Effector memory CD8-positive, alpha-beta T cell (primary cell): ENCODE measurements around the gene COG7.
"Not testable (repeated sequence)": the region's sequence is repeated elsewhere in the genome, so short reads cannot be mapped to it uniquely, and the experiment has no call there.

Experiments used
- ATAC-seq: fragments of 150-1000 bp; cut with Tn5 transposase; replicated peaks from 2 replicates; pipeline ENCODE4 v1.10.0; 2021; ENCODE audit warnings: mild to moderate bottlenecking, moderate library complexity
- DNase-seq, 3 experiments: peaks; one replicate each; pipeline ENCODE4 v3.0.0; 2021
- H3K27ac Mint-ChIP-seq, 2 donors: one replicate each; pipeline ENCODE4 v1.8.0; 2022; ENCODE audit warnings: mild to moderate bottlenecking in 2 of 2, mixed read lengths in 2 of 2, moderate library complexity in 2 of 2
- H3K27me3 Mint-ChIP-seq, 2 donors: one replicate each; pipeline ENCODE4 v1.8.0; 2022; ENCODE audit warnings: mixed read lengths in 2 of 2
- H3K36me3 Mint-ChIP-seq: one replicate; pipeline ENCODE4 v1.8.0; 2022; ENCODE audit warnings: mild to moderate bottlenecking, moderate library complexity, mixed read lengths; ENCODE audit not compliant: insufficient read depth
- H3K4me1 Mint-ChIP-seq, 2 donors: one replicate each; pipeline ENCODE4 v1.8.0; 2022; ENCODE audit warnings: low read depth in 2 of 2, mixed read lengths in 2 of 2
- H3K4me3 Mint-ChIP-seq, 2 donors: one replicate each; pipeline ENCODE4 v1.8.0; 2022; ENCODE audit warnings: mild to moderate bottlenecking in 2 of 2, mixed read lengths in 2 of 2, moderate library complexity in 2 of 2
- H3K9me3 Mint-ChIP-seq, 2 donors: one replicate each; pipeline ENCODE4 v1.8.0; 2022; ENCODE audit warnings: mixed read lengths in 2 of 2

The COG7 gene

DNA sequence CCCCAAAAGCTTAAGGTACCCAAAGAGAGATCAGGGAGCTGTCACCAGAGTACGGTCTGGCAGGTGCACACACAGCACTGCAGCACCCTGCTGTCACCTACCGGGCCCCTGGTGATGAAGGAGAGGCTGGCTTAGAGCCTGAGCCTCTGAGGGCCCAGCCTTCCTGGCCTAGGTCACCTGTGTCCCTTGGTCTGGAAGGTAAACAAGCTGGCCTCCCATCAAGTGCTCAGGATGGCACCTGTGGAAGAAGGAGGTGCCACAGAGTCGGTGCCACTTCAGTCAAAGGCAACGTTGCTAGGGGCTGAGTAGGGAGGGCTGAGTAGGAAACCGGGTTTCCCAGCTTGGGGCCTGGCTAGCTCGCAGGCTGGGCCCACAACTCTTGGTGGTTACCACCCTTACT lies 70.7 kb downstream of the COG7 start:
- Mint-ChIP-seq H3K36me3 (peaks cover under 1% of the 10 kb centered on the region), H3K27ac (no peak overlapping the region), H3K4me1 (no peaks in the 10 kb centered on the region), H3K4me3 (no peak overlapping the region), H3K27me3 (peaks cover 9 to 25% of the 10 kb centered on the region in 2 donors), H3K9me3 (no peaks in the 10 kb centered on the region)
- no peak for DNase-seq
- ATAC-seq, result no peak

DNA sequence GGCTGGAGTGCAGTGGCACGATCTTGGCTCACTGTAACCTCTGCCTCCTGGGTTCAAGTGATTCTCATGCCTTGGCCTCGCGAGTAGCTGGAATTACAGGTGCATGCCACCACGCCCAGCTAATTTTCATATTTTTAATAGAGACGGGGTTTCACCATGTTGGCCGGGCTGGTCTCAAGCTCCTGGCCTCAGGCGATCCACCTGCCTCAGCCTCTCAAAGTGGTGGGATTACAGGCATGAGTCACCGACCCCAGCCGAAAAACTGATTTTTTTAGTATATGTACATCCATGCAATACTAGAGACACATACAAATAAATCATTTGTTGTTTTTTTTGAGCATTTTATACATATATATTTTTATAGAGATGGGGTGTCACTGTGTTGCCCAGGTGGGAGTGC lies 71.3 kb downstream of the COG7 start:
- not testable (repeated sequence) for H3K4me3 Mint-ChIP-seq, H3K27ac Mint-ChIP-seq, DNase-seq, H3K36me3 Mint-ChIP-seq, ATAC-seq, H3K4me1 Mint-ChIP-seq, H3K9me3 Mint-ChIP-seq
- H3K27me3 Mint-ChIP-seq, result peaks cover 9 to 25% of the 10 kb centered on the region in 2 donors

DNA sequence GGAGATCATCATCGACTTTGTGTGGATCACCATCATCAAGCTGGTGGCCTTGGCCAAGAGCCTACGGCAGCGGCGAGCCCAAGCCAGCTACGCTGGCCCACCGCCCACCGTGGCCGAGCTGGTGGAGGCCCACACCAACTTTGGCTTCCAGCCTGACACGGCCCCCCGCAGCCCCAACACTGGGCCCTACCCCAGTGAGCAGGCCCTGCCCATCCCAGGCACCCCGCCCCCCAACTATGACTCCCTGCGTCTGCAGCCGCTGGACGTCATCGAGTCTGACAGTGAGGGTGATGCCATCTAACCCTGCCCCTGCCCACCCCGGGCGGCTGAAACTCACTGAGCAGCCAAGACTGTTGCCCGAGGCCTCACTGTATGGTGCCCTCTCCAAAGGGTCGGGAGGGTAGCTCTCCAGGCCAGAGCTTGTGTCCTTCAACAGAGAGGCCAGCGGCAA lies 72.5 kb downstream of the COG7 start:
- no peaks in the 10 kb centered on the region for H3K9me3 Mint-ChIP-seq
- DNase-seq, result no peak
- H3K4me3 Mint-ChIP-seq, result no peak overlapping the region
- H3K4me1 Mint-ChIP-seq, result no peaks in the 10 kb centered on the region
- no peak for ATAC-seq
- no peak overlapping the region for H3K27ac Mint-ChIP-seq
- H3K36me3 Mint-ChIP-seq, result no peaks in the 10 kb centered on the region
- H3K27me3 Mint-ChIP-seq, result peaks cover 9 to 31% of the 10 kb centered on the region in 2 donors

DNA sequence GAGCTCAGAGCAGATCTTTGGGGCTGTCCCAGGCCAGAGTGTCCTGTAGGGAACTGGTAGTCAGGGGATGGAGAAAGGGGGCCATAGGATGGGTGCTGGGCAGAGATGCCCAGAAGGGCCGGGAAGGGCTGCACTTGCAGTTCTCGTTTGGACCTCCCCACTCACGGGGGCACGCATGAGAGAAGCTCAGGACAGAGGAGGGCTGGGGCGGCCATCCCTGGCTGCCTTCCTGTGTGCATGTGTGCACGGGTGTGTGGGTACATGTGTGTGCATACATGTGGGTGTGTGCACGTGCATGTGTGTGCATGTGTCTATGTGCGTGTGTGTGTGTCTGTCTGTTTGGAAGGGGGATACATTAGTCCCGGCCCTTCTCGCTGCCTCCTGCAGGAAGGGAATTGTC lies 73.3 kb downstream of the COG7 start:
- DNase-seq, result no peak
- no peaks in the 10 kb centered on the region for H3K9me3 Mint-ChIP-seq

DNA sequence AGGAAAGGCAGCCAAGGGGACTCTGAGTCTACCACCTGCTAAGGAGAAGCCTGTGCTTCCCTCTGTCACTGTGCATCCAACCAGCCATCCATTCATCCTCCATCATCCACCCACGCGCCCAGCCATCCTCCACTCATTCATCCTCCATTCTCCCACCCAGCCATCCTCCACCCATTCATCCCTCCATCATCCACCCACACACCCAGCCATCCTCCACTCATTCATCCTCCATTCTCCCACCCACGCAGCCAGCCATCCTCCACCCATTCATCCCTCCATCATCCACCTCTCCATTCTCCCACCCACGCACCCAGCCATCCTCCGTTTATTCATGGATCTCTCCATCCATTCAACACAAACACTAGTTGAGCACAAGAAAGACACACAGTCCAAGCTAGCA lies 74.1 kb downstream of the COG7 start:
- Mint-ChIP-seq H3K4me3 (no peak overlapping the region), H3K4me1 (no peaks in the 10 kb centered on the region), H3K9me3 (no peaks in the 10 kb centered on the region), H3K27me3 (peaks cover 9 to 38% of the 10 kb centered on the region in 2 donors), H3K27ac (no peak overlapping the region), H3K36me3 (no peaks in the 10 kb centered on the region)
- ATAC-seq (no peak), DNase-seq (no peak)

More for the DNA sequence above, 73.3 kb downstream of the COG7 start:
- Mint-ChIP-seq H3K27me3 (peaks cover 9 to 35% of the 10 kb centered on the region in 2 donors), H3K36me3 (no peaks in the 10 kb centered on the region), H3K27ac (no peak overlapping the region), H3K4me3 (no peak overlapping the region), H3K4me1 (no peaks in the 10 kb centered on the region)
- no peak for ATAC-seq

DNA sequence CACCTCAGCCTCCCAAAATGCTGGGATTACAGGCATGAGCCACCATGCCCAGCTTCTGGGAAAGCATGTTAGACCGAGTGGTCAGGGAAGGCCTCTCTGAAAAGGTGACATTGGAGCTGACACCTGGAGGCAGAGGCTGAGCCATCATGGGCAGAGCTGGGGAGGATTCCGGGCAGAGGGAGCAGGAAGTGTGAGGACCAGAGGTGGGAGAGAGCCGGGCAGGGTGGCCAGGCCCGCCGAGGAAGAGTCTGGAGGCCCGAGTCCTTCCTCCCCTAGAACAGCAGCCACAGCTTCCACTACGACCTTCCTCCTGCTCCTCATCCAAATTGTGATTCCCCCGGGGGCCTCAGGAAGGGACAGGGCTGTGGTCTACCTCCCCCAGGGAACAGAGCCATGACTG lies 74.7 kb downstream of the COG7 start:
- Mint-ChIP-seq H3K4me1 (no peaks in the 10 kb centered on the region), H3K27me3 (peaks cover 15 to 44% of the 10 kb centered on the region in 2 donors), H3K4me3 (no peak overlapping the region), H3K36me3 (no peaks in the 10 kb centered on the region), H3K27ac (no peak overlapping the region), H3K9me3 (no peaks in the 10 kb centered on the region)
- no peak for ATAC-seq
- DNase-seq, result no peak

DNA sequence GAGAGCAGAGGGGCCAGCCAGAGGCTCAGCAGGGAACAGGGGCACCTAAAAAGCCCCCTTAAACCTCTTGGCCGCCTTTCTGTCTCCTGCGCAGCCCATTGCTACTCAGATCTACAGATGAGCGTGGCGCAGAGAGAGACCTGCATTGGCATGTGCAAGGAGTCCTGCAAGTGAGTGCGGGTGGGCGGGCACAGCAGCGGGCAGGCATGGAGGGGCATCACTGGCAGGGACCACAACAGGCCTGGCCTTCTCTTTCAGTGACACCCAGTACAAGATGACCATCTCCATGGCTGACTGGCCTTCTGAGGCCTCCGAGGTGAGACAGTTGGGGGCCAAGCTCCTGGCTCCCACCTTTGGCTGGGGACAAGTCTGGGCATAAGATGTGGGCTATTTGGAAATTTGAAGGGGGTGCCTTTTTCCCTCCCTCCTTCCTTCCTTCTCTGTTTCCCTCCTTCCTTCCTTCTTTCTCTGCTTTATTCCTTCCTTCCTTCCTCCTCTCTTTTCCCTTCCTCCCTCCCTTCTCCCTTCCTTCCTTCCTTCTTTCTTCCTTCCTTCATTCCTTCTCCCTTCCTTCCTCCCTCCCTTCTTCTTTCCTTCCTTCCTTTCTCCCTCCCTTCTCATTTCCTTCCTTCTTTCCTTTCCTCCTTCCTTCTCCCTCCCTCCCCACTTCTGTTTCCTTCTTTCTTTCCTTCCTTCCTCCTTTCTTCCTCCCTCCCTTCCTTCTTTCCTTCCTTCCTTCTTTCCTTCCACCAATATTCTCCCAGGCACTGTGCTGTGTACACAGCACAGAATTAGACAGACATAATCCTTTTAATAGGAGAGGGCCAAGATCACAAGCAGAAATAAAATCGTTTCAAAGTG lies 75.7 kb downstream of the COG7 start:
- ATAC-seq (no peak), DNase-seq (no peak)
- no peak overlapping the region for H3K4me3 Mint-ChIP-seq
- no peaks in the 10 kb centered on the region for H3K4me1 Mint-ChIP-seq
- H3K27ac Mint-ChIP-seq, result no peak overlapping the region
- no peaks in the 10 kb centered on the region for H3K36me3 Mint-ChIP-seq
- no peaks in the 10 kb centered on the region for H3K9me3 Mint-ChIP-seq
- peaks cover 17 to 48% of the 10 kb centered on the region in 2 donors for H3K27me3 Mint-ChIP-seq

DNA sequence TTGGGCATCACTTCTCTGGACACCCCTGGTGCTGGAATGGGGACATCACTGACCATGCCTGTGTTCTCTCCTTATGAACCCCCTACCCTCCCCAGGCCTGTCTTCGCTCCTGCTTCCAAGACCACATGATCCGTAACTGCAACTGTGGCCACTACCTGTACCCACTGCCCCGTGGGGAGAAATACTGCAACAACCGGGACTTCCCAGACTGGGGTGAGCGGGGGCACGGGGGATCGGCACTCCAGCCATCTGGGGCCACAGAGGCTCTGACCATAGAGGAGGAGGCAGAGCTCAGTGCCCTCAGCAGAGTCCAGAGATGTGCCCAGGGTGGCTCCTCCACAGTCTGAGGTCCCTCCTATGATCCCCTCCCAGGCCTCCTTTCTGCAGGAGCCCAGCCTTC lies 77.3 kb downstream of the COG7 start:
- Mint-ChIP-seq H3K4me3 (no peak overlapping the region), H3K27ac (no peak overlapping the region), H3K27me3 (peaks cover 17 to 52% of the 10 kb centered on the region in 2 donors), H3K9me3 (no peaks in the 10 kb centered on the region), H3K4me1 (no peaks in the 10 kb centered on the region), H3K36me3 (no peaks in the 10 kb centered on the region)
- no peak for ATAC-seq
- no peak for DNase-seq

DNA sequence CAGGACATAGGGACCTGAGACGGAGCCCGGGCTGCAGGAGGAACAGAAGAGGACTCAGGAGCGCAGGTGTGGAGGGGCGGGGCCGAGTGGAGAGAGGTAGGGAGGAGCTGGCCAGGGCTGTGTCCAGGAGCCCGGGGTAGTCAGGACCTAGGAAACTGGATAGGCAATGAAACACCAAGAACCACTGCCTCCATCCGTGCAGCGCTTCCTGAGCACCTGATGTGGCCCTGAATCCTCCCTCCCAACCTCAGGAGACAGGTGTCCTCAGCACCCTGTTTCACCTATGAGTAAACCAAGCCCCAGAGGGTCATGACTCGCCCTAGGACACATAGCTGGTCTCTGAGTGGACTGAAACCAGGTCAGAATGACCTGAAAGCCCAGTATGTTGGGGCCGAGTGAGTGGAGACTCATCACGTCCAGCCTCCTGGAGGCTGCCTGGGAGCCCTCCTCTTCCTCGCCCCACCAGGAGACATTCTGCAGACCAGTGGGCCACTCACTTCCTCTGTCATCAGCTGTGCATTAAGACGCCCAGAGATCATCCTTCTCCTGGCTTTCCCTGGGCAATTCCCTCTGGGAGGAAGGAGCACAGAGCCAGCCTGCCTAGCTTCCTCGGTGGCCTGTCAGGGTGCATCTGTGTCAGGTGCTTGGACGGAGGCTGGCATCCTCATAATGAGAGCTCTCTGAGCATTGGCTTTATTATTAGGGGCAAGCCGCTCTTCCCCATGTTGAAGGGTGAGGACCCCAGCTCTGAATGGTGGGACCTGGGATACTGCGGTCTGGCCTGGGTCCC lies 78.1 kb downstream of the COG7 start:
- H3K4me3 Mint-ChIP-seq, result no peak overlapping the region
- H3K9me3 Mint-ChIP-seq, result no peaks in the 10 kb centered on the region
- peaks cover 17 to 57% of the 10 kb centered on the region in 2 donors for H3K27me3 Mint-ChIP-seq
- ATAC-seq (no peak), DNase-seq (no peak)
- no peaks in the 10 kb centered on the region for H3K36me3 Mint-ChIP-seq
- H3K27ac Mint-ChIP-seq, result no peak overlapping the region
- no peaks in the 10 kb centered on the region for H3K4me1 Mint-ChIP-seq

DNA sequence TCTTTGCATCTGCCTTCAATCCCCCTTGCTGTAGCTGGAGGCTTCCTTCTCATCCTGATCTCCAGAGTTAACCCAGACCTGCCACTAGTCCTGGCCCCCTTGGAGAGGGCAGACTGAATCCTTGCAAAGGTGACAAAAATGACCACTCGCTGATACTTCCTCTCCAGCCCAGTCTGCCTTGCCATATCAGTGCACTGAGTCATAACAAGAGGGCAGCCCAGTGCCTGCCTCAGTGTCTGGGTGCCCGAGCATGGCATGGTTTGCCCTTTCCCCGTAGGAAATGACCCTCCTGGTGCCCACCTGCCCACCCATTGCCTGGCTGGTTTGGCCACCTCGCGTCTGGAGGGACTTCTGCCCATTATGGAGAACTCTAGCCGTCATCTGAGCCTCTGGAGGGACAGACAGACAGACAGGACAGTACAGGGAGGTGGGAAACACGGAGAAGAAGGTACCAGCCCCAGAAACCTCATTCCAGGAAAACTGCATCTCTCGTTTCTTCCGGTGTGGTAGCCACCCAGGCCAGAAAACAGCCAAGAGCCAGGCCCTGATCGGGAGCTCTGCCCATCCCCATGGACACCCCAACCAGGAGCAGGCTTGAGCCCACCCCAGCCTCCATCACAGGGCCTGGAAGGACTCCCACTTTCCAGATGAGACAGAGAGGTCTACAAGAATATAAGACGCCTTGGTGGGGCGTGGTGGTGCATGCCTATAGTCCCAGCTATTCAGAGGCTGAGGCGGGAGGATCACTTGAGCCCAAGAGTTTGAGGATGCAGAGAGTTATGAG lies 79.4 kb downstream of the COG7 start:
- Mint-ChIP-seq H3K4me1 (no peaks in the 10 kb centered on the region), H3K27me3 (peaks cover 9 to 45% of the 10 kb centered on the region in 2 donors)
- no peak for ATAC-seq

DNA sequence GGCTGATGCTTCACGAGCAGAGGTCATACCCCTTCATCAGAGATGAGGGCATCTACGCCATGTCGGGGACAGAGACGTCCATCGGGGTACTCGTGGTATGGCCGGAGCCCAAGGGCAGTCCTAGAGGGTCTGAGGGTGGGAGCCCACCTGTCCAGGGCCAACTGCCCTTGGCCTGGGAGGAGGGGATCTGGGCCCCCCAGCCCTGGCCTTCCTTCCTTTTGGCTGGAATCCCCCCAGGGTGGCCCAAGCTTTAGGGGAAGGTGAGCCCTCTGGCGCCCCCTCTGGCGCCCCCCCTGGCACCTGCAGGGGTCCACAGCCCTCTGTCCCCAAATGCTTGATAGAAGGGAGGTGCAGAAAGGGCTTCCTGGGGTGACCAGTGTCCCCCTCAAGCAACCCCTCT lies 81.6 kb downstream of the COG7 start:
- ATAC-seq (no peak), DNase-seq (no peak)
- Mint-ChIP-seq H3K27me3 (peaks cover 8 to 34% of the 10 kb centered on the region in 2 donors), H3K4me1 (no peaks in the 10 kb centered on the region), H3K27ac (no peak overlapping the region), H3K4me3 (no peak overlapping the region), H3K9me3 (no peaks in the 10 kb centered on the region), H3K36me3 (no peaks in the 10 kb centered on the region)

More for the DNA sequence above, 79.4 kb downstream of the COG7 start:
- H3K27ac Mint-ChIP-seq, result no peak overlapping the region
- DNase-seq, result no peak
- H3K9me3 Mint-ChIP-seq, result no peaks in the 10 kb centered on the region
- no peaks in the 10 kb centered on the region for H3K36me3 Mint-ChIP-seq
- no peak overlapping the region for H3K4me3 Mint-ChIP-seq

DNA sequence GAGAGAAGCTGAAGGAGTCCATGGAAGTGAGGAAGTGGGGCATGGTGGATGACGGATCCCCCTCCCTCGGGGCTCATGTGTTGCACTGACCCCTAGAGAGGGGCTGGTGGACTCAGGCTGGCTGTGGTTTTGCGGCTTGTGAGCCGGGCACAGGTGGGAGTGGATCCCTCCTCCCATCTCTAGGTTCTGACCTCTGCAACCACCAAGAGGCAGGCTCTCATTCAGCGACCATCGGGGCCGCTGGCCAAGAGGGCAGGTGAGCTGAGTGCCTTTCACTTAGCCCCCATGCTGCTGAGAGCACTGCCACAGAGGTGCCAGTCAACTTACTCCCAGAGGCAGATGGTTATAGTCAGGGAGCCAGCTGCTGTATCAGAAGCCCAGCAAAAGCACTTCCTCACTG lies 83.6 kb downstream of the COG7 start:
- Mint-ChIP-seq H3K36me3 (peaks cover 2% of the 10 kb centered on the region), H3K9me3 (no peaks in the 10 kb centered on the region), H3K27ac (no peak overlapping the region), H3K4me3 (no peak overlapping the region), H3K27me3 (peaks cover 8 to 24% of the 10 kb centered on the region in 2 donors), H3K4me1 (peaks cover 3 to 12% of the 10 kb centered on the region in 2 donors)
- ATAC-seq (no peak), DNase-seq (no peak)

DNA sequence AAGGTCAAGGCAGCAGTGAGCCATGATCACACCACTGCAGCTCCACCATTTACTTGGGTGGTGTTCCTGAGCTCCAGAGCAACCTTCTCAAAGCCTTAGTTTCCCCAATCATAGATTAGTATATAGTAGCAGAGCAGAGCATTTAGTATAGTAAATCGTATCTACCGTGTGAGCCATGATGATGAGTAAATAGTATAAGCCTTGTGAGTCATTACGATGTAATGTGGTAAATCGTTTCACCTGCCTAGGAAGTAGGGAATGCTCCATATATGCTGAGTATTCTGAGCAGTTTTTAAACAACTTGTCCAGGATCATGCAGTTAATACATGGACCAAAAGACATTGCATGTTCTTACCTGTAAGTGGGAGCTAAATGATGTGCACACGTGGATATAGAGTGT lies 84.5 kb downstream of the COG7 start:
- H3K9me3 Mint-ChIP-seq, result no peaks in the 10 kb centered on the region
- ATAC-seq (no peak), DNase-seq (no peak)
- no peak overlapping the region for H3K27ac Mint-ChIP-seq
- peaks cover 2% of the 10 kb centered on the region for H3K36me3 Mint-ChIP-seq
- H3K27me3 Mint-ChIP-seq, result peaks cover 4 to 16% of the 10 kb centered on the region in 2 donors
- no peak overlapping the region for H3K4me3 Mint-ChIP-seq
- peaks cover 3 to 12% of the 10 kb centered on the region in 2 donors for H3K4me1 Mint-ChIP-seq
